ENCODE data around the gene POMP. TPM values are rescaled to one million over a fixed set of nuclear protein-coding genes. Genes with fewer than 3 reads are reported as not detected.
"Not testable (repeated sequence)": the region's sequence is repeated elsewhere in the genome, so short reads cannot be mapped to it uniquely, and the experiment has no call there.

The POMP gene
- total RNA-seq, 1 donor from 2014 or later, result 49.7 TPM

- Mint-ChIP-seq H3K9me3 (peaks cover 20% of the 10 kb centered on the region), H3K36me3 (peaks cover 3% of the 10 kb centered on the region), H3K27ac (no peak overlapping the region), H3K4me3 (no peak overlapping the region), H3K27me3 (ENCODE audit: low read depth) (no peaks in the 10 kb centered on the region), H3K4me1 (no peaks in the 10 kb centered on the region)
- no peak for DNase-seq (ENCODE audit: low spot score in 2 of 2, unreplicated experiment in 2 of 2)
- TF ChIP-seq CTCF (IDR thresholded peaks at IDR 0.05; ENCODE audit: unreplicated experiment), result no peak
These were observed 25.3 kb downstream of the POMP start for GRCh38 chr13:28684257-28684656.

- H3K4me1 Mint-ChIP-seq, result no peaks in the 10 kb centered on the region
- peaks cover 6% of the 10 kb centered on the region for H3K36me3 Mint-ChIP-seq
- TF ChIP-seq CTCF (IDR thresholded peaks at IDR 0.05; ENCODE audit: unreplicated experiment), result no peak
- H3K9me3 Mint-ChIP-seq, result peaks cover 27% of the 10 kb centered on the region
- no peaks in the 10 kb centered on the region for H3K27me3 Mint-ChIP-seq (ENCODE audit: low read depth)
- no peak for DNase-seq (ENCODE audit: low spot score in 2 of 2, unreplicated experiment in 2 of 2)
- no peak overlapping the region for H3K27ac Mint-ChIP-seq
- H3K4me3 Mint-ChIP-seq, result no peak overlapping the region
These were observed 26.2 kb downstream of the POMP start for GRCh38 chr13:28685114-28685513.

DNA sequence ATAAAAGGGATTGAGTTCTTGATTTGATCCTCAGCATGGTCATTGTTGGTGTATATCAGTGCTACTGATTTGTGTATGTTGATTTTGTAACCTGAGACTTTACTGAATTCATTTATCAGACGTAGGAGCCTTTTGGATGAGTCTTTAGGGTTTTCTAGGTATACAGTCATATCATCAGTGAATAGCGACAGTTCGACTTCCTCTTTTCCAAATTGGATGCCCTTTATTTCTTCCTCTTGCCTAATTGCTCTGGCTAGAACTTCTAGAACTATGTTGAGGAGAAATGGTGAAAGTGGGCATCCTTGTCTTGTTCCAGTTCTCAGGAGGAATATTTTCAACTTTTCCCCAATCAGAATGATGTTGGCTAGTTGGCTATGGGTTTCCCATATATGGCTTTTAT, 27.0 kb downstream of the POMP start:
- no peak for TF ChIP-seq CTCF (IDR thresholded peaks at IDR 0.05; ENCODE audit: unreplicated experiment)
- no peaks in the 10 kb centered on the region for H3K27me3 Mint-ChIP-seq (ENCODE audit: low read depth)
- H3K9me3 Mint-ChIP-seq, result peaks cover 34% of the 10 kb centered on the region
- H3K36me3 Mint-ChIP-seq, result peaks cover 6% of the 10 kb centered on the region
- no peaks in the 10 kb centered on the region for H3K4me1 Mint-ChIP-seq
- no peak overlapping the region for H3K27ac Mint-ChIP-seq
- DNase-seq (ENCODE audit: low spot score in 2 of 2, unreplicated experiment in 2 of 2), result no peak
- H3K4me3 Mint-ChIP-seq, result no peak overlapping the region

DNA sequence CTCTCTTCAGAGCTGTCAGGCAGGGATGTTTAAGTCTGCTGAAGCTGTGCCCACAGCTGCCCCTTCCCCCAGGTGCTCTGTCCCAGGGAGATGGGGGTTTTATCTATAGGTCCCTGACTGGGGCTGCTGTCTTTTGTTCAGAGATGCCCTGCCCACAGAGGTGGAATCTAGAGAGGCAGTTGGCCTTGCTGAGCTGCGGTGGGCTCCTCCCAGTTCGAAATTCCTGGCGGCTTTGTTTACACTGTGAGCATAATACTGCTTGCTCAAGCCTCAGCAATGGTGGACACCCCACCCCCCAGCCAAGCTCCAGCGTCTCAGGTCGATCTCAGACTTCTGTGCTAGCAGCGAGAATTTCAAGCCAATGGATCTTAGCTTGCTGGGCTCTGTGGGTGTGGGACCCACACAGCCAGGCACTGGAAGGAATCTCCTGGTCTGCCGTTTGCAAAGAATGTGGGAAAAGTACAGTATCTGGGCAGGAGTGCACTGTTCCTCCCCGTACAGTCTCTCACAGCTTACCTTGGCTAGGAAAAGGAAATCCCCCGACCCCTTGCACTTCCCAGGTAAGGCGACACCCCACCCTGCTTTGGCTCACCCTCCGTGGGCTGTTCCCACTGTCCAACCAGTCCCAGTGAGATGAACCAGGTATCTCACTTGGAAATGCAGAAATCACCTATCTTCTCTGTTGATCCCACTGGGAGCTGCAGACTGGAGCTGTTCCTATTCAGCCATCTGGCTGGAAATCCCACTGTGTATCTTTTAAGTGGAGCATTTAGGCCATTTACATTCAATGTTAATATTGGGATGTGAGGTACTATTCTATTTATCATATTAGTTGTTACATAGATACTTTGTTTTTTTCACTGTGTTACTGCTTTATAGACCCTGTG, 34.9 kb downstream of the POMP start:
- H3K4me3 Mint-ChIP-seq, result peak overlapping the region; percentile 72
- peaks cover 31% of the 10 kb centered on the region for H3K9me3 Mint-ChIP-seq
- not testable (repeated sequence) for DNase-seq (ENCODE audit: low spot score in 2 of 2, unreplicated experiment in 2 of 2)

GRCh38 chr13:28697441-28697840, 38.5 kb downstream of the POMP start:
- no peaks in the 10 kb centered on the region for H3K27me3 Mint-ChIP-seq (ENCODE audit: low read depth)
- H3K9me3 Mint-ChIP-seq, result peaks cover 4% of the 10 kb centered on the region
- no peak overlapping the region for H3K4me3 Mint-ChIP-seq
- H3K4me1 Mint-ChIP-seq, result peaks cover 1% of the 10 kb centered on the region
- no peak overlapping the region for H3K27ac Mint-ChIP-seq
- DNase-seq (ENCODE audit: low spot score in 2 of 2, unreplicated experiment in 2 of 2), result no peak
- TF ChIP-seq CTCF (IDR thresholded peaks at IDR 0.05; ENCODE audit: unreplicated experiment), result no peak
- H3K36me3 Mint-ChIP-seq, result peaks cover 12% of the 10 kb centered on the region

More for the DNA sequence above, 34.9 kb downstream of the POMP start:
- not testable (repeated sequence) for H3K36me3 Mint-ChIP-seq; H3K4me1 Mint-ChIP-seq; H3K27me3 Mint-ChIP-seq (ENCODE audit: low read depth)
- H3K27ac Mint-ChIP-seq, result peak overlapping the region; percentile 91

DNA sequence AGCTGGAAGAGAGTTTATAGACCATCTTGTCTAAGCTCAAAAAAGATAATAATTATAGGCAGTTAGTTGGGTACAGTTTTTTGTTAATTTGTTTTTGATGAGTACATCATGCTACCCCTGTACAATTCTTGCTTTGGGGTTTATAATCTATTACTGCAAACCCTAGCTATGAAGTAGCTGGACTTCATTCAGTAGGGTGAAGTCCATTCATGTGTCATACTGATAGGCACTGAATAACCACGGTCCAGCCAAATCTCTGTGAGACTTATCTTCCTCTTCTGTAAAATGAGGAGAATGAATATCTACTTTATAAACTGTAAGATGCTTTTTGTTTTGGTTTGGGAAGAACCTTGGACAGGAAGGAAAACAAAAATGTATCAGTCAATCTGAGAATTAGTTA, 40.3 kb downstream of the POMP start:
- no peak overlapping the region for H3K27ac Mint-ChIP-seq
- no peaks in the 10 kb centered on the region for H3K27me3 Mint-ChIP-seq (ENCODE audit: low read depth)
- H3K4me1 Mint-ChIP-seq, result no peaks in the 10 kb centered on the region
- H3K4me3 Mint-ChIP-seq, result no peak overlapping the region
- no peaks in the 10 kb centered on the region for H3K9me3 Mint-ChIP-seq
- DNase-seq (ENCODE audit: low spot score in 2 of 2, unreplicated experiment in 2 of 2), result no peak
- peaks cover 12% of the 10 kb centered on the region for H3K36me3 Mint-ChIP-seq
- TF ChIP-seq CTCF (IDR thresholded peaks at IDR 0.05; ENCODE audit: unreplicated experiment), result no peak
